Measurements from ENCODE around the gene POMT2.
"Not testable (repeated sequence)": the region's sequence is repeated elsewhere in the genome, so short reads cannot be mapped to it uniquely, and the experiment has no call there.

POMT2 gene

GRCh38 chr14:77320238-77320935, at the start of gene POMT2:
TSS of gene POMT2 (minus strand) at chr14:77320883. CDS start at chr14:77320681, 202 bp downstream.
- DNase-seq (ENCODE audit: low read depth) = peak; percentile 92

GRCh38 chr14:77369285-77369684, 48.6 kb upstream of the POMT2 start:
- DNase-seq (ENCODE audit: low read depth) = no peak

GRCh38 chr14:77364146-77364545, 43.5 kb upstream of the POMT2 start:
- no peak for DNase-seq (ENCODE audit: low read depth)

- no peak for DNase-seq (ENCODE audit: low read depth)
Observed at GRCh38 chr14:77359626-77360025, 38.9 kb upstream of the POMT2 start.

GRCh38 chr14:77356899-77357298, 36.2 kb upstream of the POMT2 start:
- no peak for DNase-seq (ENCODE audit: low read depth)

GRCh38 chr14:77355811-77356210, 35.1 kb upstream of the POMT2 start:
- no peak for DNase-seq (ENCODE audit: low read depth)

- DNase-seq (ENCODE audit: low read depth) = no peak
Observed at GRCh38 chr14:77353469-77354141, 32.9 kb upstream of the POMT2 start.

- DNase-seq (ENCODE audit: low read depth) = no peak
Observed at GRCh38 chr14:77347751-77348150, 27.1 kb upstream of the POMT2 start.

- DNase-seq (ENCODE audit: low read depth) = no peak
Observed at GRCh38 chr14:77346495-77346894, 25.8 kb upstream of the POMT2 start.

- DNase-seq (ENCODE audit: low read depth) = no peak
Observed at GRCh38 chr14:77344377-77344996, 23.8 kb upstream of the POMT2 start.

- DNase-seq (ENCODE audit: low read depth) = no peak
Observed at GRCh38 chr14:77343662-77344061, 23.0 kb upstream of the POMT2 start.

GRCh38 chr14:77342726-77343397, 22.2 kb upstream of the POMT2 start:
- DNase-seq (ENCODE audit: low read depth) = peak; percentile 1

- DNase-seq (ENCODE audit: low read depth) = no peak
Observed at GRCh38 chr14:77340389-77340788, 19.7 kb upstream of the POMT2 start.

- DNase-seq (ENCODE audit: low read depth) = peak; percentile 51
Observed at GRCh38 chr14:77339407-77339806, 18.7 kb upstream of the POMT2 start.

- no peak for DNase-seq (ENCODE audit: low read depth)
Observed at GRCh38 chr14:77338302-77338701, 17.6 kb upstream of the POMT2 start.

GRCh38 chr14:77337880-77338279, 17.2 kb upstream of the POMT2 start:
- no peak for DNase-seq (ENCODE audit: low read depth)

GRCh38 chr14:77337255-77337654, 16.6 kb upstream of the POMT2 start:
- not testable (repeated sequence) for DNase-seq (ENCODE audit: low read depth)

GRCh38 chr14:77335576-77335975, 14.9 kb upstream of the POMT2 start:
- no peak for DNase-seq (ENCODE audit: low read depth)

- no peak for DNase-seq (ENCODE audit: low read depth)
Observed at GRCh38 chr14:77329872-77330271, 9.2 kb upstream of the POMT2 start.

- DNase-seq (ENCODE audit: low read depth) = no peak
Observed at GRCh38 chr14:77327111-77327510, 6.4 kb upstream of the POMT2 start.

- no peak for DNase-seq (ENCODE audit: low read depth)
Observed at GRCh38 chr14:77325746-77326094, 5.0 kb upstream of the POMT2 start.

GRCh38 chr14:77324816-77325745, 4.4 kb upstream of the POMT2 start:
- no peak for DNase-seq (ENCODE audit: low read depth)
